ENCODE data around the gene ULBP2. TPM values are rescaled to one million over a fixed set of nuclear protein-coding genes. Genes with fewer than 3 reads are reported as not detected.
A peak's percentile ranks its signal among the peaks of the same experiment; 100 is the strongest.

Gene ULBP2
- total and polyA plus RNA-seq, 2 of the 8 experiments (the other 6 are each of a cell fraction or from before 2014, with no cell fraction given): 0.05 TPM; not detected in 1

DNA sequence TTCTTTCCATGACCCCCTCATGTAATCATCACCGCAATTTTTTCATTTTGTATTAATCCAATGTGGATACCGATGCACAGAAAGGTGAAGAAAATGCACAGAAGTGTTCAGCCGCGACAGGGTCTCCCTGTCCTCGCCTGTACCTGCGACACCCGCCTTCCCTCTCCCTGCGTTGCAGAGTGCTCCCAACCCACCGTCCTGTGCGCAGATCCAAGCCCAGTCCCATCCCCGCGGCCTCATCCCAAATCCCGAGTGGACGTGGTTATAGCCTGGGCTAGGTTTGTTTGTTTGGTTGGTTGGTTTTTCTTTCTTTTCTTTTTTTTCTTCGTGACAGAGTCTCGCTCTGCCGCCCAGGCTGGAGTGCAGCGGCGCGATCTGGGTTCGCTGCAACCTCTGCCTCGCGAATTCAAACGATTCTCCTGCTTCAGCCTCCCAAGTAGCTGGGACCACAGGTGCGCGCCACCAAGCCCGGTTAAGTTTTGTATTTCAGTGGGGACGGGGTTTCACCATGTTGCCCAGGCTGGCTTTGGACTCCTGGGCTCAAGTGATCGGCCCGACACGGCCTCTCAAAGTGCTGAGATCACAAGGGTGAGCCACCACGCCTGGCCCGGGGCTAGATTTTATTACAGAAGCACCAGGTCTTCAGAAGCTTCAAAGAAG is 18.4 kb upstream of the ULBP2 start:
- no peaks in the 10 kb centered on the region for H3K79me1 ChIP-seq (ENCODE audit: low read depth, low read length)
- no peak overlapping the region for H3K18ac ChIP-seq (ENCODE audit: extremely low read depth, low read length)
- no peak overlapping the region for H2BK12ac ChIP-seq (ENCODE audit: low read depth, low read length)
- no peak overlapping the region for H2BK5ac ChIP-seq (ENCODE audit: low read depth, low read length)
- peaks cover 0 to 3% (median 0%) of the 10 kb centered on the region in 4 experiments; a peak in 1 of 8 replicates for H3K36me3 ChIP-seq (ENCODE audit: control insufficient read depth in 2 of 4, insufficient read depth in 4 of 4, low read length in 3 of 4)
- no peak overlapping the region for H4K91ac ChIP-seq (replicated peaks; ENCODE audit: insufficient read length, low read length)
- H3K79me2 ChIP-seq (ENCODE audit: control insufficient read depth in 1 of 2, insufficient read depth in 2 of 2, low read length in 2 of 2): no peaks in the 10 kb centered on the region
- no peak overlapping the region for H4K5ac ChIP-seq (ENCODE audit: insufficient read length, low read depth, low read length)
- H2BK20ac ChIP-seq (ENCODE audit: low read length): no peak overlapping the region
- 14% methylated on average over 28 of the region's 33 CpGs; no CpG with 5 or more reads in 1 of the 2 experiments for WGBS, 2 experiments (ENCODE audit: extremely low coverage in 1 of 2, insufficient coverage in 1 of 2, insufficient read length in 1 of 2, insufficient replicate concordance in 2 of 2, low coverage in 1 of 2, low lambda C conversion rate in 2 of 2, missing lambda C conversion rate in 1 of 2)
- peaks cover 0 to 5% (median 0%) of the 10 kb centered on the region in 4 experiments; a peak in 2 of 7 replicates for H3K4me1 ChIP-seq (replicated peaks in 1 of 4; ENCODE audit: control insufficient read depth in 3 of 4, insufficient read depth in 4 of 4, low read length in 3 of 4)
- no peak overlapping the region for H2BK15ac ChIP-seq (ENCODE audit: low read length)
- no peak for FAIRE-seq
- no peak for DNase-seq (ENCODE audit: low read depth in 1 of 2, low spot score in 2 of 2)
- H4K20me1 ChIP-seq (replicated peaks in 1 of 2; ENCODE audit: control insufficient read depth in 1 of 2, insufficient read depth in 2 of 2, low read length in 2 of 2): peaks cover 3 to 4% of the 10 kb centered on the region in 2 experiments
- no peak overlapping the region for H3K9ac ChIP-seq (replicated peaks in 1 of 4; ENCODE audit: extremely low read depth in 1 of 4, low read depth in 3 of 4, low read length in 3 of 4)
- H2AFZ ChIP-seq (ENCODE audit: low read length): no peak overlapping the region
- ChIA-PET POLR2A (ENCODE audit: partially characterized antibody) (interaction anchor here (1.3 kb wide), 1 partner anchor 43 kb away, joined by 3 read pairs; no protein-coding TSS in a partner anchor), CTCF (ENCODE audit: partially characterized antibody) (interaction anchor here (0.6 to 2.5 kb wide), 16 partner anchors 10 to 185 kb away, joined by 3 to 27 read pairs (median 4); partner anchors contain the start of gene RAET1E)
- no peak overlapping the region for H3K56ac ChIP-seq (replicated peaks; ENCODE audit: insufficient read length, low read depth, low read length)
- H2BK120ac ChIP-seq (replicated peaks; ENCODE audit: low read depth, low read length): no peak overlapping the region
- H3K14ac ChIP-seq (ENCODE audit: insufficient read length): no peak overlapping the region
- peaks cover 12% of the 10 kb centered on the region; the same call in 1 of the 2 replicates for H3K23me2 ChIP-seq (ENCODE audit: low read depth, low read length)
- peak overlapping the region; percentile 56 to 70 (median 65); a peak in 7 of 8 replicates for H3K4me3 ChIP-seq (ENCODE audit: extremely low read depth in 1 of 4, insufficient read depth in 2 of 4, low read depth in 3 of 4, low read length in 4 of 4)
- H2AK5ac ChIP-seq (ENCODE audit: low read depth, low read length): no peak overlapping the region
- 0 out of 2 replicates have a peak overlapping the region, but pooled peaks have one; percentile 31 for H4K8ac ChIP-seq (ENCODE audit: extremely low read depth, insufficient read depth, low read length)
- H3K4me2 ChIP-seq (ENCODE audit: insufficient read depth in 1 of 2, low read depth in 2 of 2, low read length in 2 of 2): peak overlapping the region; percentile 88 to 91
- H3K9me3 ChIP-seq (ENCODE audit: insufficient read depth in 2 of 2, low read depth in 1 of 2, low read length in 1 of 2): no peaks in the 10 kb centered on the region; a peak in 1 of 4 replicates
- H3K4ac ChIP-seq (replicated peaks; ENCODE audit: insufficient read length, low read depth, low read length): no peak overlapping the region
- H3K23ac ChIP-seq (ENCODE audit: insufficient read length): no peak overlapping the region
- peaks cover 39 to 64% (median 57%) of the 10 kb centered on the region in 4 experiments for H3K27me3 ChIP-seq (replicated peaks in 1 of 4; ENCODE audit: control insufficient read depth in 3 of 4, extremely low read depth in 1 of 4, insufficient read depth in 3 of 4, low read length in 3 of 4)
- no peak overlapping the region for H3K27ac ChIP-seq (ENCODE audit: low read depth, low read length)
- TF ChIP-seq SP4 (IDR thresholded peaks at IDR 0.05; ENCODE audit: low read length) (no peak), PHF8 (conservative IDR thresholded peaks at IDR 0.05; ENCODE audit: low read depth, low read length) (0 out of 2 replicates have a peak, but pooled peaks have one; percentile 20), JUN (IDR thresholded peaks at IDR 0.05; ENCODE audit: low read depth, low read length) (no peak), BRCA1 (IDR thresholded peaks at IDR 0.05; ENCODE audit: low read depth, low read length) (no peak), GABPA (IDR thresholded peaks at IDR 0.05; ENCODE audit: borderline replicate concordance, insufficient read depth, low read length) (no peak), KDM4A (IDR thresholded peaks at IDR 0.05; ENCODE audit: low read depth, low read length, severe bottlenecking) (no peak), KDM5A (IDR thresholded peaks at IDR 0.05; ENCODE audit: low read length) (no peak), CHD1 (IDR thresholded peaks at IDR 0.05; ENCODE audit: low read depth, low read length) (no peak), CBX8 (IDR thresholded peaks at IDR 0.05; ENCODE audit: borderline replicate concordance, low read depth, low read length) (no peak), HDAC6 (IDR thresholded peaks at IDR 0.05; ENCODE audit: low read depth, low read length) (no peak), TEAD4 (IDR thresholded peaks at IDR 0.05; ENCODE audit: low read depth, low read length) (no peak)
- TF ChIP-seq, protein P1, sequence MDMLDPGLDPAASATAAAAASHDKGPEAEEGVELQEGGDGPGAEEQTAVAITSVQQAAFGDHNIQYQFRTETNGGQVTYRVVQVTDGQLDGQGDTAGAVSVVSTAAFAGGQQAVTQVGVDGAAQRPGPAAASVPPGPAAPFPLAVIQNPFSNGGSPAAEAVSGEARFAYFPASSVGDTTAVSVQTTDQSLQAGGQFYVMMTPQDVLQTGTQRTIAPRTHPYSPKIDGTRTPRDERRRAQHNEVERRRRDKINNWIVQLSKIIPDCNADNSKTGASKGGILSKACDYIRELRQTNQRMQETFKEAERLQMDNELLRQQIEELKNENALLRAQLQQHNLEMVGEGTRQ (IDR thresholded peaks at IDR 0.05; ENCODE audit: low read length): no peak

Data from H1 (cell line).